ENCODE results near the gene PLPP1.
A peak's percentile ranks its signal among the peaks of the same experiment; 100 is the strongest.
"Not testable (repeated sequence)": the region's sequence is repeated elsewhere in the genome, so short reads cannot be mapped to it uniquely, and the experiment has no call there.

The PLPP1 gene

GRCh38 chr5:55537315-55537714, 2.6 kb upstream of the PLPP1 start:
- H3K36me3 ChIP-seq (ENCODE audit: insufficient read depth, low read length); H3K9ac ChIP-seq (ENCODE audit: low read depth, low read length); H3K9me3 ChIP-seq (ENCODE audit: control insufficient read depth, insufficient read depth, low read length): not testable (repeated sequence)
- H3K4me1 ChIP-seq (ENCODE audit: insufficient read depth, low read length) = peaks cover 16% of the 10 kb centered on the region; the same call in 1 of the 2 replicates

- Histone ChIP-seq H3K4me1 (ENCODE audit: insufficient read depth, low read length) (peaks cover 12% of the 10 kb centered on the region; the same call in 1 of the 2 replicates), H3K36me3 (ENCODE audit: insufficient read depth, low read length) (no peaks in the 10 kb centered on the region; the same call in 1 of the 2 replicates), H3K9me3 (ENCODE audit: control insufficient read depth, insufficient read depth, low read length) (no peaks in the 10 kb centered on the region), H3K9ac (ENCODE audit: low read depth, low read length) (peak overlapping the region; percentile 89)
These were observed 588 bp upstream of the PLPP1 start for GRCh38 chr5:55535199-55535905.

- Histone ChIP-seq H3K9me3 (ENCODE audit: control insufficient read depth, insufficient read depth, low read length) (no peaks in the 10 kb centered on the region), H3K36me3 (ENCODE audit: insufficient read depth, low read length) (no peaks in the 10 kb centered on the region; the same call in 1 of the 2 replicates), H3K4me1 (ENCODE audit: insufficient read depth, low read length) (peaks cover 12% of the 10 kb centered on the region; the same call in 1 of the 2 replicates), H3K9ac (ENCODE audit: low read depth, low read length) (peak overlapping the region; percentile 89)
These were observed 986 bp downstream of the PLPP1 start for GRCh38 chr5:55533521-55534435.

- Histone ChIP-seq H3K9me3 (ENCODE audit: control insufficient read depth, insufficient read depth, low read length) (no peaks in the 10 kb centered on the region), H3K4me1 (ENCODE audit: insufficient read depth, low read length) (peaks cover 15% of the 10 kb centered on the region; the same call in 1 of the 2 replicates), H3K36me3 (ENCODE audit: insufficient read depth, low read length) (no peaks in the 10 kb centered on the region; the same call in 1 of the 2 replicates), H3K9ac (ENCODE audit: low read depth, low read length) (no peak overlapping the region; the same call in 1 of the 2 replicates)
These were observed 4.1 kb downstream of the PLPP1 start for GRCh38 chr5:55530669-55531068.

GRCh38 chr5:55524816-55525215, 9.9 kb downstream of the PLPP1 start:
- H3K4me1 ChIP-seq (ENCODE audit: insufficient read depth, low read length) = peaks cover 7% of the 10 kb centered on the region; the same call in 1 of the 2 replicates

GRCh38 chr5:55523293-55523692, 11.5 kb downstream of the PLPP1 start:
- H3K36me3 ChIP-seq (ENCODE audit: insufficient read depth, low read length) = no peaks in the 10 kb centered on the region
- H3K9me3 ChIP-seq (ENCODE audit: control insufficient read depth, insufficient read depth, low read length) = no peaks in the 10 kb centered on the region
- peaks cover 14% of the 10 kb centered on the region; the same call in 1 of the 2 replicates for H3K4me1 ChIP-seq (ENCODE audit: insufficient read depth, low read length)
- no peak overlapping the region for H3K9ac ChIP-seq (ENCODE audit: low read depth, low read length)

More at GRCh38 chr5:55524816-55525215, 9.9 kb downstream of the PLPP1 start:
- Histone ChIP-seq H3K9me3 (ENCODE audit: control insufficient read depth, insufficient read depth, low read length) (no peaks in the 10 kb centered on the region), H3K9ac (ENCODE audit: low read depth, low read length) (no peak overlapping the region), H3K36me3 (ENCODE audit: insufficient read depth, low read length) (no peaks in the 10 kb centered on the region)

- no peaks in the 10 kb centered on the region for H3K36me3 ChIP-seq (ENCODE audit: insufficient read depth, low read length)
- no peaks in the 10 kb centered on the region for H3K9me3 ChIP-seq (ENCODE audit: control insufficient read depth, insufficient read depth, low read length)
- no peak overlapping the region for H3K9ac ChIP-seq (ENCODE audit: low read depth, low read length)
- H3K4me1 ChIP-seq (ENCODE audit: insufficient read depth, low read length) = peaks cover 12% of the 10 kb centered on the region; the same call in 1 of the 2 replicates
These were observed 12.9 kb downstream of the PLPP1 start for GRCh38 chr5:55521881-55522280.

GRCh38 chr5:55520117-55520839, 14.5 kb downstream of the PLPP1 start:
- Histone ChIP-seq H3K36me3 (ENCODE audit: insufficient read depth, low read length) (no peaks in the 10 kb centered on the region), H3K9me3 (ENCODE audit: control insufficient read depth, insufficient read depth, low read length) (no peaks in the 10 kb centered on the region), H3K4me1 (ENCODE audit: insufficient read depth, low read length) (peaks cover 12% of the 10 kb centered on the region; the same call in 1 of the 2 replicates), H3K9ac (ENCODE audit: low read depth, low read length) (no peak overlapping the region)

- no peaks in the 10 kb centered on the region for H3K9me3 ChIP-seq (ENCODE audit: control insufficient read depth, insufficient read depth, low read length)
- no peak overlapping the region for H3K9ac ChIP-seq (ENCODE audit: low read depth, low read length)
- H3K36me3 ChIP-seq (ENCODE audit: insufficient read depth, low read length) = no peaks in the 10 kb centered on the region
- peaks cover 12% of the 10 kb centered on the region; the same call in 1 of the 2 replicates for H3K4me1 ChIP-seq (ENCODE audit: insufficient read depth, low read length)
These were observed 15.9 kb downstream of the PLPP1 start for GRCh38 chr5:55518831-55519390.

- H3K9ac ChIP-seq (ENCODE audit: low read depth, low read length) = no peak overlapping the region
These were observed 17.0 kb downstream of the PLPP1 start for GRCh38 chr5:55517804-55518203.

GRCh38 chr5:55511010-55511409, 23.8 kb downstream of the PLPP1 start:
- no peaks in the 10 kb centered on the region; the same call in 1 of the 2 replicates for H3K36me3 ChIP-seq (ENCODE audit: insufficient read depth, low read length)
- H3K9me3 ChIP-seq (ENCODE audit: control insufficient read depth, insufficient read depth, low read length) = no peaks in the 10 kb centered on the region
- H3K9ac ChIP-seq (ENCODE audit: low read depth, low read length) = no peak overlapping the region
- 0 out of 2 replicates have a peak, but pooled peaks cover 4% of the 10 kb centered on the region for H3K4me1 ChIP-seq (ENCODE audit: insufficient read depth, low read length)

More at GRCh38 chr5:55517804-55518203, 17.0 kb downstream of the PLPP1 start:
- H3K9me3 ChIP-seq (ENCODE audit: control insufficient read depth, insufficient read depth, low read length) = no peaks in the 10 kb centered on the region
- peaks cover 12% of the 10 kb centered on the region; the same call in 1 of the 2 replicates for H3K4me1 ChIP-seq (ENCODE audit: insufficient read depth, low read length)
- no peaks in the 10 kb centered on the region for H3K36me3 ChIP-seq (ENCODE audit: insufficient read depth, low read length)

- no peaks in the 10 kb centered on the region; the same call in 1 of the 2 replicates for H3K36me3 ChIP-seq (ENCODE audit: insufficient read depth, low read length)
- no peaks in the 10 kb centered on the region for H3K9me3 ChIP-seq (ENCODE audit: control insufficient read depth, insufficient read depth, low read length)
- 0 out of 2 replicates have a peak, but pooled peaks cover 4% of the 10 kb centered on the region for H3K4me1 ChIP-seq (ENCODE audit: insufficient read depth, low read length)
- H3K9ac ChIP-seq (ENCODE audit: low read depth, low read length) = no peak overlapping the region
These were observed 24.3 kb downstream of the PLPP1 start for GRCh38 chr5:55510523-55510880.

GRCh38 chr5:55509796-55510522, 24.8 kb downstream of the PLPP1 start:
- Histone ChIP-seq H3K9me3 (ENCODE audit: control insufficient read depth, insufficient read depth, low read length) (no peaks in the 10 kb centered on the region), H3K9ac (ENCODE audit: low read depth, low read length) (no peak overlapping the region)

More at GRCh38 chr5:55509796-55510522, 24.8 kb downstream of the PLPP1 start:
- Histone ChIP-seq H3K4me1 (ENCODE audit: insufficient read depth, low read length) (0 out of 2 replicates have a peak, but pooled peaks cover 4% of the 10 kb centered on the region), H3K36me3 (ENCODE audit: insufficient read depth, low read length) (no peaks in the 10 kb centered on the region; the same call in 1 of the 2 replicates)
